Measurements from ENCODE around the gene IER5L. TPM values are rescaled to one million over a fixed set of nuclear protein-coding genes. Genes with fewer than 3 reads are reported as not detected.

IER5L gene
- total RNA-seq, 4 donors from 2014 or later = 2.3 to 2.9 (median 2.6) TPM

DNA sequence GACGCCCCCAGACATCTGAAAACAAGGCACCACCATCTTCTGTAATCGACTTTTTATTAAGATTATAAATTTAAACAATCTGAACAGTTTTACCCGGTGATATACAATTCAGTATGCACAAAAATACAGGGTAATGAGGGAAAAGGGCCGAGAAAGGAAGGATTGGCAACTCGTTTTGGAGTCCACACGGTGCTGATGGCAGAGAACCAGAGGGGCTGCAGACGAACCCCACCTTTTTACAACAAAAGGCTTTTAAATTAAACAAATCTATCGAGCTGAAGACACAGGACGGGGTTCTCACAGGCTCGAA, 2.6 kb downstream of the IER5L start:
- no peaks in the 10 kb centered on the region for H3K27me3 ChIP-seq
- H3K36me3 ChIP-seq = no peaks in the 10 kb centered on the region
- peak overlapping the region; percentile 48 to 96 (median 76) for H3K4me3 ChIP-seq
- no peaks in the 10 kb centered on the region for H3K9me3 ChIP-seq
- H3K4me1 ChIP-seq = peaks cover 5 to 30% (median 14%) of the 10 kb centered on the region in 4 donors
- H3K27ac ChIP-seq = peak overlapping the region; percentile 81 to 98 (median 94)
- no peak for DNase-seq
- no peak for TF ChIP-seq POLR2A (IDR thresholded peaks at IDR 0.05)
- TF ChIP-seq, protein P1, sequence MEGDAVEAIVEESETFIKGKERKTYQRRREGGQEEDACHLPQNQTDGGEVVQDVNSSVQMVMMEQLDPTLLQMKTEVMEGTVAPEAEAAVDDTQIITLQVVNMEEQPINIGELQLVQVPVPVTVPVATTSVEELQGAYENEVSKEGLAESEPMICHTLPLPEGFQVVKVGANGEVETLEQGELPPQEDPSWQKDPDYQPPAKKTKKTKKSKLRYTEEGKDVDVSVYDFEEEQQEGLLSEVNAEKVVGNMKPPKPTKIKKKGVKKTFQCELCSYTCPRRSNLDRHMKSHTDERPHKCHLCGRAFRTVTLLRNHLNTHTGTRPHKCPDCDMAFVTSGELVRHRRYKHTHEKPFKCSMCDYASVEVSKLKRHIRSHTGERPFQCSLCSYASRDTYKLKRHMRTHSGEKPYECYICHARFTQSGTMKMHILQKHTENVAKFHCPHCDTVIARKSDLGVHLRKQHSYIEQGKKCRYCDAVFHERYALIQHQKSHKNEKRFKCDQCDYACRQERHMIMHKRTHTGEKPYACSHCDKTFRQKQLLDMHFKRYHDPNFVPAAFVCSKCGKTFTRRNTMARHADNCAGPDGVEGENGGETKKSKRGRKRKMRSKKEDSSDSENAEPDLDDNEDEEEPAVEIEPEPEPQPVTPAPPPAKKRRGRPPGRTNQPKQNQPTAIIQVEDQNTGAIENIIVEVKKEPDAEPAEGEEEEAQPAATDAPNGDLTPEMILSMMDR (IDR thresholded peaks at IDR 0.05) = peak in 1 of 6 experiments; percentile 10

DNA sequence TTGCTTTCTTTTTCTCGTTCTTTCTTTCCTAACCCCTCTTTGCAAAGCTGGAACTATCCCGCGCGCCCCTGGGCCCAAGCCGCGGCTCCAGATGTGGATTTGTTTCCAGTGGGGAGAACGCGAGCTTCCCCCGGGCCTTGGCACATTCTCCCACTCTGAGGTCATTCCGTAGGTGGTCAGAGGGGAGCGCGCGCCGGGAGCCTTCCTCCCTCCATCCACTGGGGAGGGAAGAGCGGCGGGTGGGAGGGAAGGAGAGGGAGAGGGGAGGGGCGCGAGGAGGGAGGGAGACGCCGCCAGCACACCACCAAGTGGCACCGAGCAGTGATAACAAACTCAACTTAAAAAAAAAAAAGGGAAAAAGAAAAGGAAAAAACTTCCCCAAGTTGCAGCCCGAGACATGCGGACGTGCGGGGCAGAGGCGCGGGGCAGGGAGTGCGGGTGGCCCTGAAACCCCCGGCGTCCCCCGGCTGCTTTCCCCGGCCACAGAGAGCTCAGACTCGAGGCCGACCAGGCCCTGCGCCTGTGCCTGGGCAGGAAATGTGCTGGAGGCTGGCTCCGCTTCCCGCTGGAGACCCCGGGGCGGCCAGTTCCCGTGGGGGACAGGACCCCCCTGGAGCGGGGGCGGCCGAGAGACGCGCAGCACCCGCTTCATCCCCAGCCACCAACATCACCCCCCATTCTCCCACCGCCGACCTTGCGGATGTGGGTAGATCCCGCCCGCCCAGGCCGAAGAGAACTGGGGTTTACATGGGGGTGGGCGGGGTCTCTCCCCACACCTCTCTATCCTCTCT, 3.1 kb downstream of the IER5L start:
- Histone ChIP-seq H3K9me3 (no peaks in the 10 kb centered on the region), H3K27ac (peak overlapping the region; percentile 81 to 98 (median 94)), H3K4me1 (peaks cover 5 to 30% (median 14%) of the 10 kb centered on the region in 4 donors), H3K27me3 (no peaks in the 10 kb centered on the region), H3K36me3 (no peaks in the 10 kb centered on the region), H3K4me3 (peak overlapping the region; percentile 48 to 96 (median 76))
- peak; percentile 55 to 79 (median 79) for DNase-seq
- TF ChIP-seq POLR2A (IDR thresholded peaks at IDR 0.05) = peak in 1 of 2 donors; percentile 27
- TF ChIP-seq, protein P1 (IDR thresholded peaks at IDR 0.05) = no peak

DNA sequence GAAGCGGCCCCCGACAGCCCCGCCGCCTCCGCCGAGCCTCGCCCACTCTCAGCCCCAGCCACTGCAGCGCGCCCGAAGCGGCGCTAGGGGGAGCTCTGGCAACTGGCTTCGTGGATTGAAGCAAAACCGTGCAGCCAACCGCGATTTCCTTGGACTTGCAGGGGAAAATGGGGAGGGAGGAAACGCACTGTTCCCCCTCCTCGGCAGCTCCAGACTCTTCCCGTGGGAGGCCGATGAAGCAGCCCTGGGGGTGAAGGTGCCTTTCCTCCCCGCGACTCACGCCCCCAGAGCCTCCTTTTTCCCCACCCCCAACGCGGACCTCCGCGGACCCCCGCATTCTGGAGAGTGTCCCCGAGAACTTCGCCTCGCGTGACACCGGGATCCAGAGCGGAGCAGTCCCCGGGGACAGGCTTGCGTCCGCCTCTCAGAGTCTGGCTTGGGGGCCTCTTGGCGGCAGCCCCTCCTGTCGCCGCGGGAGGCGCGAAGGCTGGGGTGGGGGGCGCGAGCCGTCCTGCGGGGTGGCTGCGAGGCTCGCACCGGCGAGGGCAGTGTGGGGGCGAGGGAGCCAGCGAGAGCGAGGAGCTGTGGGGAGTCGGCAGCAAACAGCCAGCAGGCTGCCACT, 3.8 kb downstream of the IER5L start:
- H3K27ac ChIP-seq = peak overlapping the region; percentile 81 to 98 (median 94)
- peak; percentile 86 to 95 (median 93) for DNase-seq
- no peaks in the 10 kb centered on the region for H3K36me3 ChIP-seq
- H3K9me3 ChIP-seq = no peaks in the 10 kb centered on the region
- H3K4me1 ChIP-seq = peaks cover 5 to 24% (median 14%) of the 10 kb centered on the region in 4 donors
- TF ChIP-seq, protein P1 (IDR thresholded peaks at IDR 0.05) = peak; percentile 96 to 99 (median 97)
- no peak for TF ChIP-seq POLR2A (IDR thresholded peaks at IDR 0.05)
- H3K4me3 ChIP-seq = peak overlapping the region; percentile 48 to 96 (median 76)
- no peaks in the 10 kb centered on the region for H3K27me3 ChIP-seq

DNA sequence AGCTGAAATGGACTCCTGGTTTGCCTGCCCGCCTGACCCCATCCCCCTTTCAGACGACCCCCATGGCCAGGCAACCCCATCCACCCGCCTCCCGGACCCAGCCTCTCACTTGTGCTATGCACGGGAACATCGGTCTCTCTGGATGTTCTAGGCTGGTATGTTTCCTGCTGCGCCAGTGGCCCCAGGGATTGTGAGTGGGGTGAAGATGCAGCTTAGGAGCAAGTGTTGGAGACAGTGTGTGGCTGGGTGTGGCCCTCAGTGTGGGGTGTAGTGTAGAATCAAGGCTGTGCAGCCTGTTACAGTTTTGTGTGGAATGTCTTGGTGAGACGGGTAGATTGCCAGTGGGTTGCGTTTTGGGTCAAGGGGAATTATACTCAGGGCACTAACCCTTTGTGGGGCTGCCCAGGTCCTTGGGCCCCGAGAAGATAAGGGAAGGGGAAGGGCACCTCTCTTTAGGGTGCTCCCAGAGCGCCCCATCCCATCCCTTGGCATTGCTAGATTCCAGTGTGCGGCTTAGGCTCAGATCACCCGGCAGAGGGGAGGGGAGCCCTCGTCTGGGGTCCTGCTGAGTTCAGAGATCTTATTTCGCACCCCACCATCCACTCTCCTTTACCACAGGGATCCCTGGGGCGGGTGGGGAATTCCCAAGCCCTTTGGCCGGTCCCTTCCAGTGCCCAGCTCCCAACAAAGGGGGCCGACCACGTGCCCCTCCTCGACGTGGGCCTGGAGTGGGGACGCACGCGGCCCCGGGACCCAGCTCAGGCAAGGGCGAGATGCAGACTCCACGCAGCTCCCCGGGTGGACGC, 4.6 kb downstream of the IER5L start:
- no peak for TF ChIP-seq POLR2A (IDR thresholded peaks at IDR 0.05)
- TF ChIP-seq, protein P1 (IDR thresholded peaks at IDR 0.05) = no peak
- Histone ChIP-seq H3K27me3 (no peaks in the 10 kb centered on the region), H3K9me3 (no peaks in the 10 kb centered on the region), H3K36me3 (no peaks in the 10 kb centered on the region), H3K27ac (peak overlapping the region; percentile 81 to 98 (median 94)), H3K4me1 (peaks cover under 1 to 19% (median 9%) of the 10 kb centered on the region in 4 donors), H3K4me3 (peak overlapping the region; percentile 48 to 96 (median 76))
- no peak for DNase-seq

DNA sequence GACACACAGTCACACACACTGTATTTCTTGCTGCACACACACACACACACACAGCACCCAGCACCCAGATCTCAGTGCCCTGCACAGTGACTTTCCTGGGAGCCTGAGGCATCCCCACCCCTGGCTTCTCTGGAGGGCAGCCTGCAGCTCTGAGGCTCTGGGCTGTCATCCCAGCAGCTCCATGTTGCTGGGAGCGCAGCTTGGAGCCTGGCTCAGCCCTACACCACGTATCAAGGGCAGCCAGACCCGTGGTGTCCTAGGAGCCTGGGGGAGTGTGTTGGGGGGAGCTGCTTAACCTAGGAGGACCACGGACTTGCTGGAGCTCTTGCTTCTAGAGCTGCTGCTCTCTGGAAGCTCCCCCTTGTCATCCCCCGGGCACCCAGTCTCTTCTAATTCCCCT, 5.2 kb downstream of the IER5L start:
- H3K4me1 ChIP-seq = peaks cover 0 to 17% (median 8%) of the 10 kb centered on the region in 4 donors
- H3K27ac ChIP-seq = no peak overlapping the region
- DNase-seq = peak in 1 of 3 donors; percentile 48
- no peaks in the 10 kb centered on the region for H3K9me3 ChIP-seq
- H3K36me3 ChIP-seq = no peaks in the 10 kb centered on the region
- no peaks in the 10 kb centered on the region for H3K27me3 ChIP-seq
- H3K4me3 ChIP-seq = no peak overlapping the region
- no peak for TF ChIP-seq POLR2A (IDR thresholded peaks at IDR 0.05)
- TF ChIP-seq, protein P1 (IDR thresholded peaks at IDR 0.05) = no peak
